ENCODE results near the gene QPRT. TPM values are rescaled to one million over a fixed set of nuclear protein-coding genes. Genes with fewer than 3 reads are reported as not detected.

QPRT gene
- total RNA-seq, 1 experiment from 2014 or later = 138 TPM

- TF ChIP-seq ZNF263 (CRISPR knock-in tag; IDR thresholded peaks at IDR 0.05; ENCODE audit: low read depth) = no peak
Measured at GRCh38 chr16:29644973-29645693, 33.8 kb upstream of the QPRT start (continued).

GRCh38 chr16:29645694-29646187, 33.2 kb upstream of the QPRT start:
- ATAC-seq = peak; percentile 84
- no peak overlapping the region; the same call in 1 of the 2 replicates for H3K27ac Mint-ChIP-seq
- no peak for DNase-seq (ENCODE audit: low spot score)
- POLR2A ChIA-PET = interaction anchor here (0.7 to 0.8 kb wide), 2 partner anchors 50 to 54 kb away, joined by 4 read pairs; no protein-coding TSS in a partner anchor
- TF ChIP-seq, protein P1, sequence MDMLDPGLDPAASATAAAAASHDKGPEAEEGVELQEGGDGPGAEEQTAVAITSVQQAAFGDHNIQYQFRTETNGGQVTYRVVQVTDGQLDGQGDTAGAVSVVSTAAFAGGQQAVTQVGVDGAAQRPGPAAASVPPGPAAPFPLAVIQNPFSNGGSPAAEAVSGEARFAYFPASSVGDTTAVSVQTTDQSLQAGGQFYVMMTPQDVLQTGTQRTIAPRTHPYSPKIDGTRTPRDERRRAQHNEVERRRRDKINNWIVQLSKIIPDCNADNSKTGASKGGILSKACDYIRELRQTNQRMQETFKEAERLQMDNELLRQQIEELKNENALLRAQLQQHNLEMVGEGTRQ (CRISPR knock-in tag; IDR thresholded peaks at IDR 0.05) = peak; percentile 95
- TF ChIP-seq TEAD1 (CRISPR knock-in tag; IDR thresholded peaks at IDR 0.05) (no peak), GTF2I (CRISPR knock-in tag; conservative IDR thresholded peaks at IDR 0.05) (no peak), CREM (CRISPR knock-in tag; IDR thresholded peaks at IDR 0.05) (no peak), GRHL2 (CRISPR knock-in tag; IDR thresholded peaks at IDR 0.05; ENCODE audit: insufficient replicate concordance, severe bottlenecking) (no peak), NFYB (CRISPR knock-in tag; conservative IDR thresholded peaks at IDR 0.05; ENCODE audit: low read depth) (peak; percentile 74), ZBTB43 (CRISPR knock-in tag; IDR thresholded peaks at IDR 0.05) (no peak), ZNF423 (CRISPR knock-in tag; IDR thresholded peaks at IDR 0.05) (no peak), ZNF263 (CRISPR knock-in tag; IDR thresholded peaks at IDR 0.05; ENCODE audit: low read depth) (no peak), CREB1 (CRISPR knock-in tag; IDR thresholded peaks at IDR 0.05) (no peak), ATF1 (CRISPR knock-in tag; IDR thresholded peaks at IDR 0.05) (no peak), NR1H2 (CRISPR knock-in tag; IDR thresholded peaks at IDR 0.05) (no peak), SMAD3 (CRISPR knock-in tag; IDR thresholded peaks at IDR 0.05; ENCODE audit: borderline replicate concordance) (no peak), JUN (CRISPR knock-in tag; IDR thresholded peaks at IDR 0.05) (no peak)
- TF ChIP-seq, protein P2, sequence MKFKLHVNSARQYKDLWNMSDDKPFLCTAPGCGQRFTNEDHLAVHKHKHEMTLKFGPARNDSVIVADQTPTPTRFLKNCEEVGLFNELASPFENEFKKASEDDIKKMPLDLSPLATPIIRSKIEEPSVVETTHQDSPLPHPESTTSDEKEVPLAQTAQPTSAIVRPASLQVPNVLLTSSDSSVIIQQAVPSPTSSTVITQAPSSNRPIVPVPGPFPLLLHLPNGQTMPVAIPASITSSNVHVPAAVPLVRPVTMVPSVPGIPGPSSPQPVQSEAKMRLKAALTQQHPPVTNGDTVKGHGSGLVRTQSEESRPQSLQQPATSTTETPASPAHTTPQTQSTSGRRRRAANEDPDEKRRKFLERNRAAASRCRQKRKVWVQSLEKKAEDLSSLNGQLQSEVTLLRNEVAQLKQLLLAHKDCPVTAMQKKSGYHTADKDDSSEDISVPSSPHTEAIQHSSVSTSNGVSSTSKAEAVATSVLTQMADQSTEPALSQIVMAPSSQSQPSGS (CRISPR knock-in tag; IDR thresholded peaks at IDR 0.05; ENCODE audit: borderline replicate concordance, low read depth) = no peak
- TF ChIP-seq, protein P3, sequence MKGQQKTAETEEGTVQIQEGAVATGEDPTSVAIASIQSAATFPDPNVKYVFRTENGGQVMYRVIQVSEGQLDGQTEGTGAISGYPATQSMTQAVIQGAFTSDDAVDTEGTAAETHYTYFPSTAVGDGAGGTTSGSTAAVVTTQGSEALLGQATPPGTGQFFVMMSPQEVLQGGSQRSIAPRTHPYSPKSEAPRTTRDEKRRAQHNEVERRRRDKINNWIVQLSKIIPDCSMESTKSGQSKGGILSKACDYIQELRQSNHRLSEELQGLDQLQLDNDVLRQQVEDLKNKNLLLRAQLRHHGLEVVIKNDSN (CRISPR knock-in tag; IDR thresholded peaks at IDR 0.05) = peak; percentile 93
- TF ChIP-seq, protein P4, sequence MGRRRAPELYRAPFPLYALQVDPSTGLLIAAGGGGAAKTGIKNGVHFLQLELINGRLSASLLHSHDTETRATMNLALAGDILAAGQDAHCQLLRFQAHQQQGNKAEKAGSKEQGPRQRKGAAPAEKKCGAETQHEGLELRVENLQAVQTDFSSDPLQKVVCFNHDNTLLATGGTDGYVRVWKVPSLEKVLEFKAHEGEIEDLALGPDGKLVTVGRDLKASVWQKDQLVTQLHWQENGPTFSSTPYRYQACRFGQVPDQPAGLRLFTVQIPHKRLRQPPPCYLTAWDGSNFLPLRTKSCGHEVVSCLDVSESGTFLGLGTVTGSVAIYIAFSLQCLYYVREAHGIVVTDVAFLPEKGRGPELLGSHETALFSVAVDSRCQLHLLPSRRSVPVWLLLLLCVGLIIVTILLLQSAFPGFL (CRISPR knock-in tag; IDR thresholded peaks at IDR 0.05; ENCODE audit: borderline replicate concordance) = no peak
- no peak overlapping the region for H3K4me3 Mint-ChIP-seq
- H3K9me3 Mint-ChIP-seq = peaks cover 5% of the 10 kb centered on the region; the same call in 1 of the 2 replicates
- CTCF ChIA-PET = interaction anchor here (1.1 to 1.6 kb wide), 2 partner anchors 46 to 54 kb away, joined by 4 to 9 read pairs; no protein-coding TSS in a partner anchor
- no peaks in the 10 kb centered on the region for H3K36me3 Mint-ChIP-seq
- H3K4me1 Mint-ChIP-seq = peaks cover 11% of the 10 kb centered on the region
- H3K27me3 Mint-ChIP-seq (ENCODE audit: low read depth) = no peaks in the 10 kb centered on the region; the same call in 1 of the 2 replicates

DNA sequence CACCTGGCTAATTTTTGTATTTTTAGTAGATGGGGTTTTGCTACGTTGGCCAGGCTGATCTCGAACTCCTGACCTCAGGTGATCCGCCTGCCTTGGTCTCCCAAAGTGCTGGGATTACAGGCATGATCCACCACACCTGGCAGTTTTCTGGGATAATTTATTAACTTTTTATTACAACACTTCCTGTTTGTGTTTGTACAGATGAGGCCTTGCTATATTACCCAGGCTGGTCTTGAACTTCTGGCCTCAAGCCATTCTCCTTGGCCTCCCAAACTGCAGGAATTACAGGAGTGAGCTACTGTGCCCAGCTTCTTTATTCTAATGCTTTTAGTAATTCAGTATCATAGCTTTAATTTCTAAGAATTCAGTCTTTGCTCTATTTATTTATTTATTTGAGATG, 32.0 kb upstream of the QPRT start:
- Mint-ChIP-seq H3K27ac (no peak overlapping the region), H3K4me3 (no peak overlapping the region), H3K27me3 (ENCODE audit: low read depth) (no peaks in the 10 kb centered on the region), H3K36me3 (no peaks in the 10 kb centered on the region), H3K9me3 (peaks cover 5% of the 10 kb centered on the region; the same call in 1 of the 2 replicates), H3K4me1 (peaks cover 11% of the 10 kb centered on the region)
- no peak for ATAC-seq
- no peak for DNase-seq (ENCODE audit: low spot score)
- ChIA-PET POLR2A (no interaction called here), CTCF (interaction anchor here (0.5 kb wide), 1 partner anchor 44 kb away, joined by 3 read pairs; no protein-coding TSS in a partner anchor)
- TF ChIP-seq E2F4 (CRISPR knock-in tag; IDR thresholded peaks at IDR 0.05; ENCODE audit: borderline replicate concordance, low read depth) (no peak), JAZF1 (CRISPR knock-in tag; IDR thresholded peaks at IDR 0.05) (no peak)
